HG03378 (cell line): ENCODE measurements around the gene SDF4.

Experiments used
- ATAC-seq: cut with Tn5 transposase; IDR thresholded peaks from one replicate; pipeline ENCODE4 v1.9.1; 2021; ENCODE audit warnings: mild to moderate bottlenecking, moderate library complexity; ENCODE audit not compliant: unreplicated experiment

The SDF4 gene

GRCh38 chr1:1168451-1169411 lies 63.1 kb downstream of the SDF4 start:
- ATAC-seq = no peak

- no peak for ATAC-seq
These were observed 63.9 kb downstream of the SDF4 start for GRCh38 chr1:1167841-1168450.

- no peak for ATAC-seq
These were observed 64.4 kb downstream of the SDF4 start for GRCh38 chr1:1167398-1167821.
